BJ (cell line): Measurements from ENCODE around the gene TRPM3. TPM values are rescaled to one million over a fixed set of nuclear protein-coding genes. Genes with fewer than 3 reads are reported as not detected.

Experiments
- CTCF ChIA-PET: fragments of 350-600 bp; formaldehyde crosslinking; extraction: SDS; loops from one replicate; lab custom pipeline; 2021; ENCODE audit warnings: antibody characterized with exemption, inconsistent platforms; lab: Yijun Ruan, JAX
- POLR2A ChIA-PET: fragments of 300-600 bp; sonication (Branson Sonifier 250); formaldehyde crosslinking; extraction: SDS; loops from one replicate; lab custom pipeline; 2021; ENCODE audit warnings: antibody characterized with exemption; lab: Charles Lee
- DNase-seq: peaks from one replicate; pipeline ENCODE4 v3.0.0-alpha.2; 2011; ENCODE audit warnings: low read depth
- H3K27me3 ChIP-seq: 2 replicates; pipeline ENCODE4 v1.6.0; 2011; ENCODE audit warnings: low read length; ENCODE audit not compliant: control insufficient read depth, insufficient read depth
- H3K36me3 ChIP-seq: 2 replicates; pipeline ENCODE4 v1.5.1; 2011; ENCODE audit warnings: low read length; ENCODE audit not compliant: control insufficient read depth, insufficient read depth
- H3K4me3 ChIP-seq: 2 replicates; pipeline ENCODE4 v1.5.1; 2011; ENCODE audit warnings: low read depth, mild to moderate bottlenecking, control low read depth, low read length
- polyA plus RNA-seq: library from polyadenylated mRNA; depleted of rRNA; stranded (reverse); fragments of >200 nt; gene quantifications from 2 replicates; pipeline ENCODE4 v1.2.3, GENCODE V29; 2011
- TF ChIP-seq, protein P1 (sequence below): IDR thresholded peaks from 2 replicates; pipeline ENCODE4 v1.5.1; 2011; ENCODE audit warnings: low read depth, mild to moderate bottlenecking, control low read depth, inconsistent platforms, low read length, moderate library complexity; ENCODE audit not compliant: insufficient read depth

The TRPM3 gene
- polyA plus RNA-seq, 1 experiment, result 0.07 TPM

DNA sequence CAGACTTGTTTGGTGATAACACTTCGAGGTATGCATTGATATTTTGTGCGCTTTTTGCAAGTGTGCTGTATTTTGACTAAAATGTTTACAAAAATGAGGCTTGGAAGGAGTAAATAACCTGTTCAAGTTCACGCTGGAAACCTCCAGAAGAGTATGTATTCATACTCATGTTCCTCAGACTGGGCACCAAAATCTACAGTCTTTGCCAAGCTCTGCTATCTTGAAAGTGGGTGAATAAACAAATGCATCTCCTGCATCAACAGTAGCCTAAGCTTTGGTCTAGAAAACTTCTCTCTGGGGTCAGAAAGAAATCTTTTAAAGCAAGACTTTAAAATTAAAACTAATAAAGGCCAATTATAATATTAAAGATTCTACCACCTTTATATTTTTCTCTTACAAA, 157.9 kb downstream of the TRPM3 start:
- POLR2A ChIA-PET, result no interaction called here
- Histone ChIP-seq H3K4me3 (no peak overlapping the region), H3K27me3 (no peaks in the 10 kb centered on the region), H3K36me3 (no peaks in the 10 kb centered on the region)
- CTCF ChIA-PET, result interaction anchor here (0.7 to 1.0 kb wide), 2 partner anchors 39 to 286 kb away, joined by 3 read pairs; no protein-coding TSS in a partner anchor
- no peak for DNase-seq
- TF ChIP-seq, protein P1, sequence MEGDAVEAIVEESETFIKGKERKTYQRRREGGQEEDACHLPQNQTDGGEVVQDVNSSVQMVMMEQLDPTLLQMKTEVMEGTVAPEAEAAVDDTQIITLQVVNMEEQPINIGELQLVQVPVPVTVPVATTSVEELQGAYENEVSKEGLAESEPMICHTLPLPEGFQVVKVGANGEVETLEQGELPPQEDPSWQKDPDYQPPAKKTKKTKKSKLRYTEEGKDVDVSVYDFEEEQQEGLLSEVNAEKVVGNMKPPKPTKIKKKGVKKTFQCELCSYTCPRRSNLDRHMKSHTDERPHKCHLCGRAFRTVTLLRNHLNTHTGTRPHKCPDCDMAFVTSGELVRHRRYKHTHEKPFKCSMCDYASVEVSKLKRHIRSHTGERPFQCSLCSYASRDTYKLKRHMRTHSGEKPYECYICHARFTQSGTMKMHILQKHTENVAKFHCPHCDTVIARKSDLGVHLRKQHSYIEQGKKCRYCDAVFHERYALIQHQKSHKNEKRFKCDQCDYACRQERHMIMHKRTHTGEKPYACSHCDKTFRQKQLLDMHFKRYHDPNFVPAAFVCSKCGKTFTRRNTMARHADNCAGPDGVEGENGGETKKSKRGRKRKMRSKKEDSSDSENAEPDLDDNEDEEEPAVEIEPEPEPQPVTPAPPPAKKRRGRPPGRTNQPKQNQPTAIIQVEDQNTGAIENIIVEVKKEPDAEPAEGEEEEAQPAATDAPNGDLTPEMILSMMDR, result no peak

DNA sequence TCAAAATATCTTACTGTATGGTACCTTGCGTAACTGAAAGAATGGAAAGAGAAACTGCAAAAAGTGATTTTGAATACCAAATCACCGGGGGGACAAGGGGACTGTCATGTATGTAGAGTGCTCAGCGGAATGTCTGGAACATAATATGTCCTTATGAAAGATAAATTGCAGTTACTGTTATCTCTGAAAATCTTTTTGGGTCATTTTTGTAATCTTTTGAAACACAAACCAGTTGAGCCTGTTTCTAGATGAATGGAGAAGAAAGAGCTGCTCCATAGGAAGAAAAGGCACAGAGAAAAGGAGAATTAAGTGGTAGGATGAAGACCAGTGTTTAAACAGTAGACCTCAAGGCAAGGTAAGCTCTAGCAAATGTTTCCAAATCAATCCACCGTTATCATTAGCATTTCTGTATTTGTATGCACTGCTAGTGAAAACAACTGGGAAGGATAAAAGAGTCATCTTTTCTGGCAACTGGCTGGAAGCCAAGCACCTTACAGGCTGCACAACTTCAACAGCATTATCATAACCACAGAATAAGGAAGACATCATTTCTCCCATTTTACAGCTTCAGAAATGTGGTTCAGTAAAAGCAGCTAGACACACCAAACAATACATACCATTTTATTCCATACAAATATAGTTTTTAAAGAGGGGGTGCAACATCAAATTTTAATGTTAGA, 158.5 kb downstream of the TRPM3 start:
- Histone ChIP-seq H3K27me3 (no peaks in the 10 kb centered on the region), H3K4me3 (no peak overlapping the region), H3K36me3 (no peaks in the 10 kb centered on the region)
- TF ChIP-seq, protein P1, result no peak
- no peak for DNase-seq
- ChIA-PET CTCF (no interaction called here), POLR2A (no interaction called here)

DNA sequence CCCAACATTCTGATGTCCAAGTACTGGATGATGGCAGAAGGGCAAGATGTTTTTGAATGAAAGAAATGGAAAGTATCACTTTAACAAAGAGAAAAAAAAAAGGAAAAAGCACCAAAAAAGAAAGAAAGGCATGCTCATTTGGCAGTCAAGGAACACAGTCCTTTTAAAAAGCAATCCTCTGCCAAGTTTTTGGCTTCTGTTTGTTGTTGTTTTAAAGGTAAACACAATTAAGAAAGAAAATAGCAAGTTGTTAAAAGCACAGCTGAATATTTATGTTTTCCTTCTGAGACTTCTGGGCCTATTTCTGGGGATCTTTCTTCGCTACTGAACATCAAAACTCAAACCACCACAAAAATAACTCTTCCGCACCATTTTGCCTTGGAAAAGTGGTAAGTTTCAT, 162.1 kb downstream of the TRPM3 start:
- no peaks in the 10 kb centered on the region for H3K27me3 ChIP-seq
- POLR2A ChIA-PET, result no interaction called here
- TF ChIP-seq, protein P1, result no peak
- CTCF ChIA-PET, result interaction anchor here (0.6 kb wide), 1 partner anchor 184 kb away, joined by 3 read pairs; no protein-coding TSS in a partner anchor
- H3K4me3 ChIP-seq, result no peak overlapping the region
- no peak for DNase-seq
- H3K36me3 ChIP-seq, result no peaks in the 10 kb centered on the region

DNA sequence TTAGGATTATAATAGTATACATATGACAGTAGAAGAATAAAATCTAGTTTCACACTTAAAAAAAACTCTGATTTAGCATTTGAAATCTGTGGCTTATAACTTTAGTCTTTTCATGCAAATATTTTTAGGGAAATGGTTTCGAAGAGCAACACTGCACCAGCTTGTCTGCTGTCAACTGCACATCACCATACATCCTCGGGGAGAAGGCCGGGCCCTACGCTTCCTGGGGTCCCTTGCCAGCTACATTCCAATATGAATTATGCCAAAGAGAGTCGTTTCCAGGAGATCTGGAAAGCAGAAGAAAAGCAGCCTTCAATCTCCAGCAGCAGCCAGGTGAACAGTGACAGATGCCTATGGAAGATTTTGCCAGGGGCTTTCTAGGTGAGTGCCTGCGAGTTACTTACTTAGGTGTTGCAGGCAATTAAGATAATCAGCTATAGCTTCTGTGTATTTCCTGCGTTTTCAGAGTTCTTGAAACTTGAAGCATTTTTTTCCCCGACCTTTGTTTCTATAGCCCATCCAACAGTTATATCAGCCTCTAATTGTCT, 166.8 kb downstream of the TRPM3 start:
- H3K27me3 ChIP-seq, result no peaks in the 10 kb centered on the region
- TF ChIP-seq, protein P1, result no peak
- no peak overlapping the region for H3K4me3 ChIP-seq
- ChIA-PET CTCF (interaction anchor here (1.2 to 2.5 kb wide), 2 partner anchors 30 to 32 kb away, joined by 3 to 7 read pairs; no protein-coding TSS in a partner anchor), POLR2A (interaction anchor here (0.6 kb wide), 1 partner anchor 1410 kb away, joined by 3 read pairs; no protein-coding TSS in a partner anchor)
- H3K36me3 ChIP-seq, result no peaks in the 10 kb centered on the region
- DNase-seq, result no peak

DNA sequence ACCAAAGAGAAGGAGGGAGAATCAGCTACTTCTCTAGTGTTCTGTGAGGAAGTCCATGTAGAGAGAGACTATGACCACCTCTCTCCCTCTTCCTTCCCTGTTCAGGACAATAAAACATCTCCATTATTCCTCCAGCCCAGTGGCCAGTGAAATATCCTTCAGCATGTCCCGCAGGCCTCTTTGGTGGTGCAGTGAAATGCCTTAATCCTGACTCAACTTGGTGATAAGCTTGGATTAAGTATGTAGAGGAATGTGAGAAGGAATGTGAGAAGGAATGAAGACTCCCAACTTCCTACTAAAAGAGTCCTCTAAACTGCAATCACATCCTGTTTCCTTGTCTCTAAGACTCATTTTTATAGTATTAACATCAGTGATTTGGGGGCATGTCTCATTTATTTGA, 167.3 kb downstream of the TRPM3 start:
- TF ChIP-seq, protein P1, result no peak
- ChIA-PET CTCF (interaction anchor here (1.2 to 2.5 kb wide), 3 partner anchors 26 to 32 kb away, joined by 3 to 7 read pairs (median 4); no protein-coding TSS in a partner anchor), POLR2A (interaction anchor here (0.6 kb wide), 1 partner anchor 1410 kb away, joined by 3 read pairs; no protein-coding TSS in a partner anchor)
- peak; percentile 71 for DNase-seq
- Histone ChIP-seq H3K27me3 (no peaks in the 10 kb centered on the region), H3K4me3 (no peak overlapping the region), H3K36me3 (no peaks in the 10 kb centered on the region)
